HG03457 (cell line): ENCODE data around the gene DSCAML1.

Experiments
- ATAC-seq: cut with Tn5 transposase; IDR thresholded peaks from one replicate; pipeline ENCODE4 v1.9.1; 2021; ENCODE audit warnings: moderate number of reproducible peaks; ENCODE audit not compliant: unreplicated experiment

Gene DSCAML1, protein sequence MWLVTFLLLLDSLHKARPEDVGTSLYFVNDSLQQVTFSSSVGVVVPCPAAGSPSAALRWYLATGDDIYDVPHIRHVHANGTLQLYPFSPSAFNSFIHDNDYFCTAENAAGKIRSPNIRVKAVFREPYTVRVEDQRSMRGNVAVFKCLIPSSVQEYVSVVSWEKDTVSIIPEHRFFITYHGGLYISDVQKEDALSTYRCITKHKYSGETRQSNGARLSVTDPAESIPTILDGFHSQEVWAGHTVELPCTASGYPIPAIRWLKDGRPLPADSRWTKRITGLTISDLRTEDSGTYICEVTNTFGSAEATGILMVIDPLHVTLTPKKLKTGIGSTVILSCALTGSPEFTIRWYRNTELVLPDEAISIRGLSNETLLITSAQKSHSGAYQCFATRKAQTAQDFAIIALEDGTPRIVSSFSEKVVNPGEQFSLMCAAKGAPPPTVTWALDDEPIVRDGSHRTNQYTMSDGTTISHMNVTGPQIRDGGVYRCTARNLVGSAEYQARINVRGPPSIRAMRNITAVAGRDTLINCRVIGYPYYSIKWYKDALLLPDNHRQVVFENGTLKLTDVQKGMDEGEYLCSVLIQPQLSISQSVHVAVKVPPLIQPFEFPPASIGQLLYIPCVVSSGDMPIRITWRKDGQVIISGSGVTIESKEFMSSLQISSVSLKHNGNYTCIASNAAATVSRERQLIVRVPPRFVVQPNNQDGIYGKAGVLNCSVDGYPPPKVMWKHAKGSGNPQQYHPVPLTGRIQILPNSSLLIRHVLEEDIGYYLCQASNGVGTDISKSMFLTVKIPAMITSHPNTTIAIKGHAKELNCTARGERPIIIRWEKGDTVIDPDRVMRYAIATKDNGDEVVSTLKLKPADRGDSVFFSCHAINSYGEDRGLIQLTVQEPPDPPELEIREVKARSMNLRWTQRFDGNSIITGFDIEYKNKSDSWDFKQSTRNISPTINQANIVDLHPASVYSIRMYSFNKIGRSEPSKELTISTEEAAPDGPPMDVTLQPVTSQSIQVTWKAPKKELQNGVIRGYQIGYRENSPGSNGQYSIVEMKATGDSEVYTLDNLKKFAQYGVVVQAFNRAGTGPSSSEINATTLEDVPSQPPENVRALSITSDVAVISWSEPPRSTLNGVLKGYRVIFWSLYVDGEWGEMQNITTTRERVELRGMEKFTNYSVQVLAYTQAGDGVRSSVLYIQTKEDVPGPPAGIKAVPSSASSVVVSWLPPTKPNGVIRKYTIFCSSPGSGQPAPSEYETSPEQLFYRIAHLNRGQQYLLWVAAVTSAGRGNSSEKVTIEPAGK (N-terminal part only)

DNA sequence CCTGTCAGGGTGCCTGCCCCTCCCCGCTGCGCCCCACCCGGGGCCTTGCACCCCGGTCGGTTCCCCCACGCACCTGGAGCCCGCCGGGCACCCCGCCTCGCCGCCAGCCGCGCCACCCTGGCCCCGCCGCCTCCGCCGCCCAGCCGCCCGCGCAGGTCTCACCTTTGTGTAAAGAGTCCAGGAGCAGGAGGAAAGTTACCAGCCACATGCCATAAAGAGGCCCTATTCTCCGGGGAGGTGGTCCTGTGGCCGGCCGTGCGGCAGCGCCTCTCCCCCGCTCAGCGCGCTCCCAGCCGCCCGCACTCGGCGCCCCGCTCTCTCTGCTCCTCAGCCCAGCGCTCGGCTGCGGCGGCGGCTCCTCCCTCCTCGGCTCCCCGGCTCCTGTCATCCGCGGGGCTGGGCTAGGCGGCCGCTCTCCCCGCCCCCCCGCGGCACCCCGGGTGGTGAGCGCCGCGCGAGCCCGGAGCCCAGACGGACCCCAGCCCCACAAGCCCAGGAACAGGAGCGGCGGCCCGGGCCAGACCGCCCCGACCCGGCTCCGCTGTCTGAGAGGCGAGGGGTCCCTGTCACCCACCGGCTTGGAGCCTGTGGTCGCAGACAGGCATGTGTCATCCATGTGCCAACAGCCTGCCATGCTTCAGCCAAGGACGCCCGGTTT lies at the start of gene DSCAML1:
Gene DSCAML1 (minus strand): TSS at position 345 of the 658 bp plus-strand sequence. CDS start 137 bp downstream, at position 208.
- no peak for ATAC-seq

DNA sequence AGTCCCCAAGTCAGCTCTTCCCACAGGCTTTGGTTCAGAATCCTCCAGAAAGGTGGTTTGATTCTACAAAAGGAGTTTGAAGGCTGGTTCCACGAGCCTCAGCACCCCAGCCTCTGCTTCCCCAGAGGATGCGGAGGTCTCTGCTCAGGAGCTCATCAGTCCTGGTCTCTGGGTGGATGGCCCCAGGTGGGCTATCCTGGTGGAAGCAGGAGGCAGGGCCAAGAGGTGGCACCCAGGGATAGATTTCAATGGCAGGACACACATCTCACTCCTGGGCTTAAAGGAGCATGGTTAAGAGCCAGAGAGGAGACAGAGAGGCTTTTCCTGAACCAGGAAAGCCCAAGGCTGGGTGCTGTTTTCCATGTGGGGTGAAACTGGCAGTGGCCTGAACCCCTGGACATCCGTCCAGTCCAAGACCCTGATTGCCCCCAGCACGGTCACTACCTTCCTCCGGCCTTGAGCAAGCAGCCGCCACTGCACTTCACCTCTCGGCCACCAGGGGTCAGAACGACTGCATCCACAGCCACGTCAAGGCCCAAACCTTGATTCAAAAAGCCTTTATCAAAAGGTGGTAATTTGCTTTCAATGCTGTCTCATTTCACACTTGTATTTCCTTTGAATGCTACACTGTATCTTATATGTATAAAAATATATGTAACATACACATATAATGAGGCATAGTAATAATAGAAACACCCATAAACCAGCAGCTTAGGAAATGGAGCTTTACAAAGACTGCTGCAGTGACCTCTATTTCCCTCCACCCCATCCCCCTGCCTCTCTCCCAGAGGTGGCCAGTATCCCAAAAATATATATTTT lies 46.9 kb upstream of the DSCAML1 start:
- ATAC-seq = no peak

GRCh38 chr11:117842131-117842941 lies 45.3 kb upstream of the DSCAML1 start:
- no peak for ATAC-seq

DNA sequence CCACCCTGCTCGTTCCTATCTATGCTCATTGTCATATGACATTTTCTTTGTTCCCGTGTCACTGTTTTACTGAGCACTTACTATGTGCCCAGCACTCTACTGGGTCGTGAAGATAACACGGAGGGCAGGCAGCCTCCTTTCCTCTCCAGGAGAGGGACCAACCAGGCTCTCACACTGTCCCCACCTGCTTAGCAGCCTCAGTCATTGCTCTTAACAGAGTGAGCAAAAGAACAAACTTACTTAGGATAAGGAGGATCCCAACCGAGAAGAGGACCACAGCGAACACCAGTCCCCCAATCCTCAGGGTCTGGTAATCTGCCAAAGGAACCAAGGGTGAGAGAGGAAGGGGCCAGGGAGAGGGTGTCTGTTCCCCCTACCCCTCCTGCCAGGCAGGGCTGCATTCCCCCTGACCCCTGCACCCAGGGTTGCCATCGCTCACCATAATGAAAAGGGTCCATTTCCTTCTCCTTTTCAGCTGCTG lies 44.6 kb upstream of the DSCAML1 start:
- no peak for ATAC-seq

- ATAC-seq = no peak
Observed at GRCh38 chr11:117840881-117841550, 44.0 kb upstream of the DSCAML1 start.

DNA sequence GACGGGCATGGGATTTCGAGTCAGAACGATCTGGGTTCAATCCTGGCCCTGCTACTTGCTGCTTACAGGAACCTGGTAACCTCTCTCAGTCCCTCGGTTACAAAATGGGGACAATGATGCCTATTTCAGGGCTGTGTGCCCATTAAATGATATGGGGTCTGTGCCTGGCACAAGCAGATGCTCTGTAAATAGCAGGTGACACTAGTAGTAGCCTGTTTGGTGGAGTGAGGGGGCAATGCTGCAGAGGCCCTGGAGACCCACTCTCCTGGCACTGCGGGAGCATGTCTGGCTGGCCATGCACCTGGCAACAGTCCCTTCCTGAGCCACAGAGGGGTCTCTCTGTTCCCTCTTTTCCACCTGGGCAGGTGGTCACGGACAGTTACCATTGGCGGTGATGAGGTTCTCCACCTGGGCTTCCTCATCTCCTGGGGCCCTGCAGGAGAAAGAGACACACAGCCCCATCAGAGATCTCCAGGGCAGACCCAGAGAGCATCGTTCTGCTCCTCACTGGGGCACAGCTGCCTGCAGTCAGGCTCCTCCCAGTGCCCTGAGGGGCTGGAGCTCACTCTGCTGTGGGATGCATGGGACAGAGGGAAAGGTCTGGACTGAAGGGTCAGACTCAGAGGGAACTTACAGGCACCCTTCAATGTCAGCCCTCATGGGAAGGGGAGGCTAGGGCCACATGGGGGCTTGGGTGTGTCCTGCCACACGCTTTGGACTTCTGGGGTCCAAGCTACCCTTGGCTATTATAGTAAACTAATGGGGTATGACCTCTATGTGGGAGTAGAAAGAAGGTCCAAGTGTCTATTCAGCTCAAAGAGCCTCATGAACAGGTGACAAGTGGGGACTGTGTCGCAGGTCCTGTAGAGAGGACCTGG lies 43.2 kb upstream of the DSCAML1 start:
- ATAC-seq = no peak

DNA sequence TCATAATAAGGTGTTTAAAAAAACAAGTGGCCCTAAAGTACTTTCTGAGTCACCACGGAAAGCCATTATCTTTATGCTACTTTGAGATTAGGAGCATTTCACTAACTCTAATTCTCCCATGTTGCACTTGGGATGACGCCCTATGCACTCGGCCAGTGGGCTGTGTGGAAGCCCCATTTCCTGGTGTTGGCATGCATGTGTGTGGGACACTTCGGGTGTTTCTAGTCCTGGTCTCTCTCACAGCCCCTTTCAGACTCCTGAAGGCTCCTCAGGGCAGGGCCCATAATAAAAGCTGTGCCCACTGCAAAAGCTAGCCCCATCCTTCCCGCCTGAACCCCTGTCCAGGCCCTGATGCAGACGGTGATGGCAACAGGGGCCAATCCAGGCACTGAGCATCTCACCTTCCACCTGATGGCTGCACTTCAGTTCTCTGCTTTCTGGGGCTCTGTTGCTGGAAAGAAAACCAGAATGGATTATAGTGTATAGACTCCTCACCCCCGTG lies 42.4 kb upstream of the DSCAML1 start:
- no peak for ATAC-seq

GRCh38 chr11:117838901-117839300 lies 41.9 kb upstream of the DSCAML1 start:
- ATAC-seq = no peak

DNA sequence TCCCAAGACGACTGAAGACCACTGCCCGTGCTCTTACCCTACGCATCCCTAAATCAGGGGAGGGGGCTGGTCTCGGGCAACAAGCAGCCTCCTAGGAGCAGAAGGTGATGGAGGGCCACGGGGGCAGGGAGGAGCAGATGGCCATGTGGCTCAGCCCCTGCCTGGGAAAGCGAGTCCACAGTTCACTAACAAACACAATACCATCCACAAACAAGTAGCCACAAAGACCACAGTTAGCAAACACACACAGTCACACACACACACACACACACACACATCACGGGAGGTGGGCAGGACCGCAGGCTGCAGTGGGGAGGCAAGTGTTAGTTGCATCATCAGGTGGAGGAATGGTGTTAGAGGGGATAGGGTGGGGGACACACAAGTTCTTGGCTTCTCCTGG lies 40.8 kb upstream of the DSCAML1 start:
- no peak for ATAC-seq

DNA sequence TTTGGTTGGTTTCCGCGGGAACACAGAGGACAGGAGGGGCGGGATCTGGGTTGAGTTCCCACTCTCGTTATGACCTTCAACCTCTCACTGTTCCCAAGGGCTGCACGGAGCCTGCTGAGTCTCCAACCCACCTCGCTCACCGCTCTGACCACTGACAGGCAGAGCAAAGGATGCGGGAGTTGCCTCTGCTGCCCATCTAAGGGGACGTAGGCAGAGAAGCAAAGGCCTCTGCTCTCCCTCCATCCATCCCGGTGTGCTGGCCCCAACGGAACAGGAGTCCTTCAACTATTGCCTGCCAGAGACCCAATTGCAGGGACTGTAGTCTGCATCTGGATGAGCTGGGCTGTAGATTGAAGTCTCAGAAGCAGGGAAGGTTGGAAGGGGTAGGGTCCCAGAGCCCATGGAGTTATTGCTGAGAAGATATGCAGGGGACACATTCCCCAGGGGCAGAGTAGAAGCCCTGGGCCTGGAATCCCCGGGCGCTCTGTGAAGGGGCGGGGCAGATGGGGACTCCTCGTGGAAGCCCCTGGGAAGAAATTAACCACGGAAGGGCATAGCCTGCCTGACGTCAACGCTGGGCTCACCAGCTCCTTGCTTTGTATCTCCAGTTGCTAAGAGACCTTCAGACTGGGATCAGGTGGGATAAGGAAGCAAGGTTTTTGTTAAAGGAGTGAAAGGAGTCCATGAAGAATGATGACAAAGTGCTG lies 40.2 kb upstream of the DSCAML1 start:
- no peak for ATAC-seq

GRCh38 chr11:117836077-117836960 lies 39.3 kb upstream of the DSCAML1 start:
- ATAC-seq = no peak

DNA sequence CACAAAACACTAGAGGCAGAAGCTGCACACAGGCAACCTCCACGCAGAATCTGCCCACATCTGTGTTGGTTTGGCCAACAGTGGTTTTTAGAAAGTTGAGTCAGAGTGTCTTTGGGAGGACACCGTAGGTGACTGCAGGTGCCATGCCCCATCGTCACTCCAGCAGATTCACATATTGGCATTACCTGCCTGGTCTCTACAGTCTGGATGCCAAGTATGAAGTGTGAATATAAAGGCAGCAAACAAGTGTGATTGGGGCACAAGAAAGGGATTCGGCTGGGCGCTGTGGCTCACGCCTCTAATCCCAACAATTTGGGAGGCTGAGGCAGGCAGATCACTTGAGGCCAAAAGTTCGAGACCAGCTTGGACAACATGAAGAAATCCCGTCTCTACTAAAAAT lies 38.6 kb upstream of the DSCAML1 start:
- ATAC-seq = no peak

GRCh38 chr11:117834838-117835443 lies 37.9 kb upstream of the DSCAML1 start:
- no peak for ATAC-seq

GRCh38 chr11:117834068-117834810 lies 37.2 kb upstream of the DSCAML1 start:
- no peak for ATAC-seq
